ENCODE measurements around the gene TBC1D4. TPM values are rescaled to one million over a fixed set of nuclear protein-coding genes. Genes with fewer than 3 reads are reported as not detected.

TBC1D4 gene
- total and polyA plus RNA-seq, 2 experiments from 2014 or later, result 18.7 to 38.2 TPM

GRCh38 chr13:75395066-75395465, 86.9 kb downstream of the TBC1D4 start (continued):
- no peak for TF ChIP-seq ZNF462 (CRISPR knock-in tag; IDR thresholded peaks at IDR 0.05)
- TF ChIP-seq ZNF331 (CRISPR knock-in tag; IDR thresholded peaks at IDR 0.05; ENCODE audit: low read depth), result no peak
- no peak for TF ChIP-seq JUNB (IDR thresholded peaks at IDR 0.05; ENCODE audit: unreplicated experiment)
- TF ChIP-seq EZH2phosphoT487 (IDR thresholded peaks at IDR 0.05; ENCODE audit: unreplicated experiment), result no peak
- TF ChIP-seq NANOG (IDR thresholded peaks at IDR 0.05; ENCODE audit: borderline replicate concordance), result no peak
- no peak for TF ChIP-seq REST (IDR thresholded peaks at IDR 0.05; ENCODE audit: unreplicated experiment)
- TF ChIP-seq ZNF114 (CRISPR knock-in tag; IDR thresholded peaks at IDR 0.05), result no peak
- TF ChIP-seq POLR2AphosphoS5 (IDR thresholded peaks at IDR 0.05; ENCODE audit: low read depth), result no peak
